HG03045 (cell line): ENCODE results near the gene TRIM3.

Source experiments
- ATAC-seq: cut with Tn5 transposase; IDR thresholded peaks from one replicate; pipeline ENCODE4 v1.9.1; 2021; ENCODE audit warnings: mild to moderate bottlenecking, moderate library complexity; ENCODE audit not compliant: unreplicated experiment

TRIM3 gene

GRCh38 chr11:6404342-6405051 lies 69.2 kb downstream of the TRIM3 start:
- no peak for ATAC-seq

GRCh38 chr11:6403539-6403938 lies 70.2 kb downstream of the TRIM3 start:
- ATAC-seq = no peak

DNA sequence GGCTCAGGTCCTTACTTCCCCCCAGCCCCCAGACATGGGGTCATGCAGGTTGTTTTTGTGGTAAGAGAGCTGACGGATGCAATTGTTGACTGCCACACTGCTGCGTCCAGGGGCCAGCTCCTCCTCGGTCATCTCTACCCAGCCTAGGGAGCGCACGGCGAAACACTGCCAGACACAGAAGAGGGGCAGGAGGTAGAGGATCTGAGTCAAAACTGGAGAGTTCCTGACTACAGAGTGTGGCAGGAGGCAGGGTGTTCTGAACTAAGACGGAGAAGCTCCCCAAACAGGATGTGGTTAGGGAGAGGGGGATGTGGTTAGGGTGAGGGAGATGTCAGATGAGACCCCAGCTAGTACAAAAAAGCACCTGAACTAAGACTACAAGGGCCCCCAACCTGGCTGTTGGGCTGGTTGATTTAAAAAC lies 71.2 kb downstream of the TRIM3 start:
- peak; percentile 92 for ATAC-seq

DNA sequence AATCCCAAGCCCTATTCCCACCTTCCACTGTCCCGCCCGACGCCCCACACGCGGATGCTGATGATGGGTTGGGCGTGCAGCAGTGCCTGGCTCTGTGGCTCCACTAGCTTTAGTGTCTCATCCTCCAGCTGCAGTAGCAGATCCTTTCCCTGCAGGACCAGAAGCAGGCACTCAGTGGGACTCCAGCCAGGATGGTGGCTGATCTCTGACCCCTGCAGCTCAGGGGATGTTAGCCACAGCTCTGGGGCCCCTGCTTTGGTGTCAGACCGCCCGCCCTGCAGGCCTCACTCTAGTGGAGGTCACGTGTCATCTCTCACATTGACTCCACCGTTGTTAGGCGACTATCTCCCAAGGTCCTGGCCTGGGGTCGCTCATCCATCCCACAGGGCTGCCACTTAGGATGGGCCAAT lies 71.7 kb downstream of the TRIM3 start:
- peak; percentile 38 for ATAC-seq

GRCh38 chr11:6401464-6401863 lies 72.3 kb downstream of the TRIM3 start:
- ATAC-seq = no peak

DNA sequence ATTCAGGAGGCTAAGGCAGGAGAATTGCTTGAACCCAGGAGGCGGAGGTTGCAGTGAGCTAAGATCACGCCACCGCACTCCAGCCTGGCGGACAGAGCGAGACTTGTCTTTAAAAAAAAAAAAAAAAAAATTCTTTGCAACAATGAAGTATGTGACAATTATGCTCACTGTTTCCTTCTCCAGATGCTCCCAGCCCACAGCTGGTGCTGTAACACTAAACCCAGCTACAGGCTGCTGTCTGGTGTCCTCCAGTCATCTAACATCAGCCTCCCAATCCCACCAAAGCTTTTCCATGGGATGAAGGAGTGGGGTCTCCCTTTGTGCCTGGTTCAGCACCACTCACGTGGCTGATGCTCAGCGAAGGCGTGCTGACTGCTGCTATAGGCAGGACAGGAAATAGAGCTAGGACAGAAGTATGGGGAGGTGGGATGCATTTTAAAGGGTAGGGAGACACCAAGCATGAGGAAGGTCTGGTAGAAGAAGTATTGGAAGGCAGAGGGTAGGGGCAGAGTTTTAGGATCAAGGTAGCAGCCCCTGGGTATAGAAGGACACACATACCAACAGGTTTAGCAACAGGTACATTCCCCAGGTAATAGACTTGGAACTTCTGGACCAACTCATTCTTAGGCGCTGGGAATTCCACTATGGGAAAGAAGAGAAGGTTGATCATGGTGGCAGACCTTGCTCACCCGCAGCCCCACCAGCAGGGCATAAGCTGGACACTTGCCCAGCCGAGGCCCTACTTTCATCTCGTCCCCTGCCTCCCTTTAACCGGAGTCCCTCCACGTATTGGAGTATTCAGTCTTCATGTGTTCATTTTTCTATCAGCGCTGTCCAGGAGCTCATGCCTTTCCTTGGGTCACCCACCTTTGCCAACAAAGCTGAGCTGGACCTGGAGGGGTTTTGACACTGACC lies 73.1 kb downstream of the TRIM3 start:
- ATAC-seq = no peak
